Posterior cingulate gyrus (tissue), 11 donors: ENCODE results near the gene SCN5A.
A peak's percentile ranks its signal among the peaks of the same experiment; 100 is the strongest.

Source experiments
- DNase-seq, 10 donors: peaks; one replicate each; pipeline versions ENCODE4 v3.0.0 to v3.0.0-alpha.2; 2020 to 2021; ENCODE audit warnings: mixed read lengths in 3 of 10
- intact Hi-C: fragments of 100-400 bp; cut with DNase I; formaldehyde crosslinking; loops from one replicate; pipeline ENCODE4 v1.15.1; 2023

SCN5A gene

GRCh38 chr3:38565339-38566214 lies 83.9 kb downstream of the SCN5A start:
- intact Hi-C loops = no loop called here
- DNase-seq = peak in 4 of 10 donors; percentile 6 to 67 (median 41)

GRCh38 chr3:38564631-38565338 lies 84.7 kb downstream of the SCN5A start:
- peak in 4 of 10 donors; percentile 1 to 77 (median 37) for DNase-seq
- intact Hi-C loops = no loop called here

DNA sequence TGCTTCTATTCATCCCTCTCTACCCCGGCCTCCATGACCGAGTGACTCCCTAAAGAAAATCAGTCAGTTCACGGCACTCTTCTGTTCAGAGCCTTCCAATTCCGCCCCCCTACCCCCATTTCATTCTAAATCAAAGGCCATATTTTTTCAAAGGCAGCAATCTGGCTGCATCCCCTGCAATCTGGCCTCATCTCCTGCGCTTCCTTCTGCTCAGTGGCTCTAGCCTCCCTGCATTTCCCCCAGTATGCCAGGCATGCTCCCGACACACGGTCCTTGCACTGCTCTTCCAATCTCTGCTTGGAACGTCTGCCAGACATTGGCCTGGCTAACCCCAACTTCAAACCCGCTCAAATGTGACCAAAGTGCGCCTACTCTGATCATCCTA lies 85.6 kb downstream of the SCN5A start:
- intact Hi-C loops = no loop called here
- DNase-seq = peak in 4 of 10 donors; percentile 1 to 34 (median 14)

GRCh38 chr3:38563070-38563885 lies 86.2 kb downstream of the SCN5A start:
- intact Hi-C loops = no loop called here
- DNase-seq = peak in 4 of 10 donors; percentile 0 to 58 (median 36)

DNA sequence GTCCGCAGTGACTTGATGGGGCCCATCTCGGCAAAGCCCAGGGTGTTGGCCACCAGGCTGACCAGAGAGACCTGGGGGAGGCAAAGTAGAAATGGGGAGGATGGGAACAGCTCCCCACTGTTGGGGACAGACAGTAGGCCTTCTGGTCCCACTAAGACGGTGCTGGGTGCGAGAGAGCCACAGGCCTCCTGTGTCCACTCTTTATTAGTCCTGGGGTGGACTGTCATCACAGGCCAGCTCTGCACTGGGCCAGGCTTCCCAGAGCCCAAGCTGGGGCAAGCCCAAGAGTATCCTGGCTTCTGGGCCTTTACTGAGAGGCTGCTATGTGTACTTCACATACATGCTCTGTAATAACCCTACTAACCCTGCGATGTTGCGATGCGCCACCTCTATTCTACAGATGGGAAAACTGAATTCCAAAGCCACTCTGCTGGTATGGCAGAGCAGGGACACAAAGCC lies 87.0 kb downstream of the SCN5A start:
- intact Hi-C loops = no loop called here
- DNase-seq = peak in 4 of 10 donors; percentile 4 to 62 (median 28)

DNA sequence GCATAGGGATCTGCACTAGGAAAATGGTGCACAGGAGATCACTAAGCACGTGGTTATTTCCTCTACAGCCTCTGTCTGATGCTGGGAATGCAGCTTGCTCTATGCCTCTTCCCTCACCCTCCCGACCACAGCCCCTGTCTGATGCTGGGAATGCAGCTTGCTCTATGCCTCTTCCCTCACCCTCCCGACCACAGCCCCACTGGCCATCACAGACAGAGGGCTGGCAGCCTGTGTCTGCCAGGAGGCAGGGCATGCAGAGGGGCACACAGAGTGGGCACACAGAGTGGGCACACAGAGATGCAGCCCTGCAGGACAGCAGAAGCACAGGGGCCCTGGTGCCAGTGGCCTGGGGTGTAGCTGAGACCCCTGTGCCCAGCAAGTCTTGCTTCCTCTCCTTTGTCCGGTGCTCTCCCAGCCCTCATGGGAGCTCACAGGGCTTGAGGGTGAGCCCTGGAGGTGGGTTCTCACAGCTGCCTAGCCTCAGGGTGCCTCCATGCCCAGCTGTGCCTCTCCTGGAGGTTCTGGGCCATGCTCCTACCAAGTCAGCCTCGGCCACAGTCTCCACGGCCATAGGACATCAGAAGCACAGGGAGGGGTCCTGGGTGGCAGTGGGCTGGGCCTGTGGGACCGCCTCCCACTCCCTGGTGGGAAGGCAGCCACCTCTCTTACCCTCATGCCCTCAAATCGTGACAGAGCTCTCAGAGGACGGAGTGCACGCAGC lies 87.6 kb downstream of the SCN5A start:
- intact Hi-C loops = no loop called here
- DNase-seq = peak in 4 of 10 donors; percentile 3 to 73 (median 29)

DNA sequence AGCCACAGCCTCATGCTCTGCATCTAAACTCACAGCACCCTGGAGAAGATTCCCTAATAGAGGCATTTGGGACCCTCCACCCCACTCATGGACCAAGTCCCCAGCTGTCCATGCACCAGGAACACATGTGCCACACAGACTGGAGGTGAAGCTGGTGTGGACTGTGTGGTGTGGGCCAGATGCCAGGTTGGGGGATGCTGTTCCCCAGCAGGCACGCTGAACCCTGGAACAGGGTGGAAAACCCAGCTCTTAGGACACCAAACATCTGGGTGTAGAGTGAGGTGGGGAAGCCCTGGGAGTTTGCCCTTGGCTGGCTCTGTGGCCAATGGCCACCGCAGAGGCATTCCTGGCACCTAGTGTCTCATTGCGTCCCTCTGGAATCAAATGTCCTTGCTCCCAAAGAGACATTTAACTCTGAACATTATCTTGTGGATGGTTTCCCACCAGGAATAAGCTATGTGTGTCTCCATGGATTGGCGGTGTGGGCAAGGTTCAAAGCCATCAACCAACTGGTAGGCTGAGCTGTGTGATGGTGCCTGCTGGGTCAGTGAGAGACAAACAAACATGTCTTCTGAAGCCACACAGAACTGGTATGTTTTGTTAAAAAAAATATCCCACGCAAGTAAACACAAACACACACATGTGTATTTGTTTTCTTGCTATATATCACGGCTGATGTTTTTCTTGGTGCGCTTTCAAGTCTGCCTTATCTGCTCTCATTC lies 88.3 kb downstream of the SCN5A start:
- intact Hi-C loops = no loop called here
- peak in 2 of 10 donors; percentile 9 to 57 for DNase-seq

DNA sequence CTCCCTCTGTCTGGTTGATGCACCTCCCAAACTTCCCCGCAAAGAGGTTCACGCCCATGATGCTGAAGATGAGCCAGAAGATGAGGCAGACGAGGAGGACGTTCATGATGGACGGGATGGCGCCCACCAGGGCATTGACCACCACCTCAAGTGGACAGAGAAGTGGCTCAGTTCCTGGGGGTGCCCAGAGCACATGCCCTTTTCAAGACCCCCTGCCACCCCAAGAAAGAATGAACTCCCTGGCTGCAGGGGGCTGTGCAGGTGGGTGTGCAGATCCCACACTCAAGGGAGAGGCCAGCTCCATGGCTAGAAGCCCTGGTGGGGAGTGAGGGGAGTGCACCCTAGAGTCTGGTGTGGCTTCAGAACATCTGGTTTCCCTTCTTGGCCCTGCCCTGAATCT lies 89.2 kb downstream of the SCN5A start:
- intact Hi-C loops = no loop called here
- peak in 3 of 10 donors; percentile 3 to 47 (median 44) for DNase-seq

- intact Hi-C loops = no loop called here
- DNase-seq = no peak
Observed at GRCh38 chr3:38558864-38559263, 90.6 kb downstream of the SCN5A start.

- intact Hi-C loops = no loop called here
- DNase-seq = peak in 2 of 10 donors; percentile 2 to 43
Observed at GRCh38 chr3:38556640-38557358, 92.7 kb downstream of the SCN5A start.

DNA sequence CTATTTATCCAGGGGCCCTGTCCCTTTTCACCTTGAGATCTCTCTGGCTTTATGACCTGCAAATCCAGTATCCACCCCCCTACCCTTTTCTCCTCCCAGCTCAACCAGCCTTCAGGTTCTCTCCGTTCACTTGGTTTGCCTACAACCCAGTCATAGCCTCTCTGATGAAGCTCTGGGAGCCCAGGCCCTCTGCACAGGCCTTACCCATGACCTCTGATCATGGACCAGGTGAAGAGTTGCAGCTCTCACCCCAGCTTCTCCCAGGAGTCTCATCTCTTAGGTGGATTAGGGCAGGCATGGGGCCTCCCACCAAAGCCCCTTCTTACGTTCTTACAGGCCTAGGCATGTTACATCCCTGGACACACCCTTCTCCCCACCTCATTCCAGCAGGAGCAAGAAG lies 93.6 kb downstream of the SCN5A start:
- intact Hi-C loops = no loop called here
- peak in 1 of 10 donors; percentile 31 for DNase-seq

DNA sequence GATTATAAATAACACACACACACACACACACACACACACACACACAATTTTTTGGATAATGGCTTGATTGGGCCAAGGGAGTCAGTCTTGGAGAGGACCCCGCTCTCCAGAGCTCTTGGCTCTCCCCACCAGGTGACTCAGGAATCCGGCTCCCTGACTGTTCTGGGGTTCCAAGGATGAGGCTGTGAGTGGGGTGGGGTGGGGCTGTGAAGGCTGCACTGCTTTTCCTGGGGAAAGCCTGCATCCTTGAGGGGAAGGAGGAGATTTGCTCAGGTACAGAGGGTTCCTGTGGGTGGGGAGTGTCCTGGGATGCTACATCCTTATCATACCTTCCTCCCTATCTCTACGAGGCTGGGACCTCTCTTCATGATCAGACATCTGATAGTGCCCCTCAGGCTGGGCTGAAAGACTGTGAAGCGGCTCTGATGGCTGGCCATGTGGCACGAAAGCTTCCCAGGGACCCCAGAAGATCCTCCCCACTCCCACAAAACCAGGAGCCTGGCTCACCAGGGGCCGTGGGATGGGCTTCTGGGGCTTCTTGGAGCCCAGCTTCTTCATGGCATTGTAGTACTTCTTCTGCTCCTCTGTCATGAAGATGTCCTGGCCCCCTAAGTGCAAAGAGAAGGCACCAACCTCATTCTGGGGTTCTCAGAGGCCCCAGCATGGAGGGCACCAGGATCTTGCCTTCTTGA lies 94.2 kb downstream of the SCN5A start:
- peak in 1 of 10 donors; percentile 44 for DNase-seq
- intact Hi-C loops = no loop called here

- intact Hi-C loops = no loop called here
Observed at GRCh38 chr3:38554127-38554827, 95.2 kb downstream of the SCN5A start.

GRCh38 chr3:38553071-38553470 lies 96.4 kb downstream of the SCN5A start:
- DNase-seq = no peak
- intact Hi-C loops = no loop called here

More at GRCh38 chr3:38554127-38554827, 95.2 kb downstream of the SCN5A start:
- DNase-seq = peak in 1 of 10 donors; percentile 24

GRCh38 chr3:38552364-38552763 lies 97.1 kb downstream of the SCN5A start:
- intact Hi-C loops = no loop called here
- peak in 1 of 10 donors; percentile 4 for DNase-seq

- DNase-seq = peak in 1 of 10 donors; percentile 33
- intact Hi-C loops = no loop called here
Observed at GRCh38 chr3:38551026-38551832, 98.3 kb downstream of the SCN5A start.
